ENCODE measurements around the gene IGSF8.
"Not testable (repeated sequence)": the region's sequence is repeated elsewhere in the genome, so short reads cannot be mapped to it uniquely, and the experiment has no call there.

The IGSF8 gene

GRCh38 chr1:160125746-160126145 is 27.3 kb upstream of the IGSF8 start:
- no peak for DNase-seq

GRCh38 chr1:160124705-160125478 is 26.5 kb upstream of the IGSF8 start:
- no peak for DNase-seq

- no peak for DNase-seq
Observed at GRCh38 chr1:160123726-160124125, 25.3 kb upstream of the IGSF8 start.

- DNase-seq = no peak
Observed at GRCh38 chr1:160122978-160123495, 24.6 kb upstream of the IGSF8 start.

- DNase-seq = no peak
Observed at GRCh38 chr1:160121388-160121787, 23.0 kb upstream of the IGSF8 start.

GRCh38 chr1:160120797-160121196 is 22.4 kb upstream of the IGSF8 start:
- no peak for DNase-seq

GRCh38 chr1:160118928-160119327 is 20.5 kb upstream of the IGSF8 start:
- no peak for DNase-seq

GRCh38 chr1:160117709-160118183 is 19.3 kb upstream of the IGSF8 start:
- no peak for DNase-seq

- no peak for DNase-seq
Observed at GRCh38 chr1:160117300-160117699, 18.9 kb upstream of the IGSF8 start.

GRCh38 chr1:160116283-160117147 is 18.1 kb upstream of the IGSF8 start:
- DNase-seq = no peak

GRCh38 chr1:160115545-160116282 is 17.3 kb upstream of the IGSF8 start, which contains the start of gene ATP1A2:
Gene ATP1A2, plus strand, starts transcription at chr1:160115759. Its CDS starts 103 bp downstream, at chr1:160115862.
- DNase-seq = no peak

- DNase-seq = no peak
Observed at GRCh38 chr1:160114085-160114484, 15.7 kb upstream of the IGSF8 start.

GRCh38 chr1:160113407-160113806 is 15.0 kb upstream of the IGSF8 start:
- DNase-seq = no peak

- no peak for DNase-seq
Observed at GRCh38 chr1:160112357-160112756, 13.9 kb upstream of the IGSF8 start.

GRCh38 chr1:160111462-160111861 is 13.0 kb upstream of the IGSF8 start:
- not testable (repeated sequence) for DNase-seq

- DNase-seq = no peak
Observed at GRCh38 chr1:160109686-160110085, 11.3 kb upstream of the IGSF8 start.

GRCh38 chr1:160108888-160109662 is 10.7 kb upstream of the IGSF8 start:
- no peak for DNase-seq

- no peak for DNase-seq
Observed at GRCh38 chr1:160107512-160107911, 9.1 kb upstream of the IGSF8 start.

- no peak for DNase-seq
Observed at GRCh38 chr1:160105155-160105554, 6.7 kb upstream of the IGSF8 start.

- DNase-seq = no peak
Observed at GRCh38 chr1:160104486-160104885, 6.1 kb upstream of the IGSF8 start.

GRCh38 chr1:160103658-160104408 is 5.4 kb upstream of the IGSF8 start:
- DNase-seq = no peak

Data from activated CD4-positive, alpha-beta T cell treated with anti-CD3 and anti-CD28 coated beads, Interleukin-2, amount 50 U/mL, for 1 hour (primary cell).